22Rv1 (cell line): ENCODE data around the gene RAB3C.

Experiments used
- CTCF ChIP-seq: fragments of 450-650 bp; IDR thresholded peaks from 2 replicates; pipeline ENCODE4 v1.5.1; 2017; ENCODE audit warnings: mild to moderate bottlenecking
- ZFX ChIP-seq: fragments of 450-650 bp; IDR thresholded peaks from 2 replicates; pipeline ENCODE4 v1.6.1; 2017; ENCODE audit warnings: antibody characterized with exemption, borderline replicate concordance

GRCh38 chr5:58716713-58717112, 133.8 kb downstream of the RAB3C start:
- no peak for TF ChIP-seq CTCF
- no peak for TF ChIP-seq ZFX
